Right forelimb (tissue), 1 donor: Measurements from ENCODE around the gene EPHB2.

Source experiments
- DNase-seq: peaks from one replicate; pipeline ENCODE4 v3.0.0-alpha.2; 2018

EPHB2 gene

GRCh38 chr1:22804969-22805671, 94.5 kb downstream of the EPHB2 start:
- no peak for DNase-seq

- no peak for DNase-seq
Observed at GRCh38 chr1:22805672-22806038, 95.0 kb downstream of the EPHB2 start.

GRCh38 chr1:22806584-22806983, 95.9 kb downstream of the EPHB2 start:
- DNase-seq: no peak

GRCh38 chr1:22807340-22807739, 96.7 kb downstream of the EPHB2 start:
- DNase-seq: no peak

- DNase-seq: no peak
Observed at GRCh38 chr1:22808186-22808675, 97.6 kb downstream of the EPHB2 start.

- DNase-seq: no peak
Observed at GRCh38 chr1:22808676-22809483, 98.2 kb downstream of the EPHB2 start.

- DNase-seq: no peak
Observed at GRCh38 chr1:22809783-22810182, 99.1 kb downstream of the EPHB2 start.

- DNase-seq: no peak
Observed at GRCh38 chr1:22810378-22810777, 99.7 kb downstream of the EPHB2 start.

- DNase-seq: no peak
Observed at GRCh38 chr1:22812092-22812880, 101.6 kb downstream of the EPHB2 start.

- no peak for DNase-seq
Observed at GRCh38 chr1:22812993-22813790, 102.6 kb downstream of the EPHB2 start.

- peak; percentile 85 for DNase-seq
Observed at GRCh38 chr1:22814176-22815042, 103.8 kb downstream of the EPHB2 start.

- no peak for DNase-seq
Observed at GRCh38 chr1:22815043-22815365, 104.4 kb downstream of the EPHB2 start.

GRCh38 chr1:22815421-22816066, 104.9 kb downstream of the EPHB2 start:
- DNase-seq: peak; percentile 84

GRCh38 chr1:22816067-22816775, 105.6 kb downstream of the EPHB2 start:
- no peak for DNase-seq

GRCh38 chr1:22816803-22817202, 106.2 kb downstream of the EPHB2 start:
- no peak for DNase-seq

- DNase-seq: no peak
Observed at GRCh38 chr1:22817462-22817861, 106.8 kb downstream of the EPHB2 start.

GRCh38 chr1:22818061-22818770, 107.6 kb downstream of the EPHB2 start:
- no peak for DNase-seq

- no peak for DNase-seq
Observed at GRCh38 chr1:22819361-22819760, 108.7 kb downstream of the EPHB2 start.

GRCh38 chr1:22821027-22821426, 110.4 kb downstream of the EPHB2 start:
- no peak for DNase-seq

GRCh38 chr1:22822371-22822770, 111.7 kb downstream of the EPHB2 start:
- no peak for DNase-seq
